Measurements from ENCODE around the gene DCANP1. TPM values are rescaled to one million over a fixed set of nuclear protein-coding genes. Genes with fewer than 3 reads are reported as not detected.

The DCANP1 gene
- total RNA-seq, 1 experiment from 2014 or later, result not detected

GRCh38 chr5:135449644-135450043, 2.5 kb upstream of the DCANP1 start:
- H3K9me3 ChIP-seq, result no peaks in the 10 kb centered on the region
- H3K4me3 Mint-ChIP-seq (ENCODE audit: unreplicated experiment), result no peak overlapping the region
- H3K27me3 Mint-ChIP-seq (ENCODE audit: insufficient read depth, unreplicated experiment), result peaks cover 5% of the 10 kb centered on the region
- POLR2A ChIA-PET, result no interaction called here
- no peaks in the 10 kb centered on the region for H3K9me3 Mint-ChIP-seq (ENCODE audit: unreplicated experiment)
- TF ChIP-seq, protein P1, sequence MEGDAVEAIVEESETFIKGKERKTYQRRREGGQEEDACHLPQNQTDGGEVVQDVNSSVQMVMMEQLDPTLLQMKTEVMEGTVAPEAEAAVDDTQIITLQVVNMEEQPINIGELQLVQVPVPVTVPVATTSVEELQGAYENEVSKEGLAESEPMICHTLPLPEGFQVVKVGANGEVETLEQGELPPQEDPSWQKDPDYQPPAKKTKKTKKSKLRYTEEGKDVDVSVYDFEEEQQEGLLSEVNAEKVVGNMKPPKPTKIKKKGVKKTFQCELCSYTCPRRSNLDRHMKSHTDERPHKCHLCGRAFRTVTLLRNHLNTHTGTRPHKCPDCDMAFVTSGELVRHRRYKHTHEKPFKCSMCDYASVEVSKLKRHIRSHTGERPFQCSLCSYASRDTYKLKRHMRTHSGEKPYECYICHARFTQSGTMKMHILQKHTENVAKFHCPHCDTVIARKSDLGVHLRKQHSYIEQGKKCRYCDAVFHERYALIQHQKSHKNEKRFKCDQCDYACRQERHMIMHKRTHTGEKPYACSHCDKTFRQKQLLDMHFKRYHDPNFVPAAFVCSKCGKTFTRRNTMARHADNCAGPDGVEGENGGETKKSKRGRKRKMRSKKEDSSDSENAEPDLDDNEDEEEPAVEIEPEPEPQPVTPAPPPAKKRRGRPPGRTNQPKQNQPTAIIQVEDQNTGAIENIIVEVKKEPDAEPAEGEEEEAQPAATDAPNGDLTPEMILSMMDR (IDR thresholded peaks at IDR 0.05; ENCODE audit: insufficient read depth in 1 of 2, low read depth in 1 of 2, low read length in 1 of 2, severe bottlenecking in 1 of 2, unreplicated experiment in 1 of 2), result no peak
- no TSS peak for BruUV-seq (replicated peaks)
- no peak overlapping the region for H3K27ac Mint-ChIP-seq (ENCODE audit: unreplicated experiment)
- no peaks in the 10 kb centered on the region for H3K36me3 Mint-ChIP-seq (ENCODE audit: insufficient read depth, unreplicated experiment)
- intact Hi-C loops (cut with micrococcal nuclease; ENCODE audit: unreplicated experiment), result no loop called here
- DNase-seq, result no peak
- no peaks in the 10 kb centered on the region for H3K36me3 ChIP-seq (ENCODE audit: control insufficient read depth, insufficient read depth, low read length)
- no peaks in the 10 kb centered on the region for H3K4me1 Mint-ChIP-seq (ENCODE audit: low read depth, unreplicated experiment)
- CTCF ChIA-PET, result interaction anchor here (1.9 kb wide), 1 partner anchor 13 kb away, joined by 13 read pairs; no protein-coding TSS in a partner anchor
- H3K27me3 ChIP-seq (replicated peaks; ENCODE audit: control insufficient read depth, insufficient read depth, low read length), result no peaks in the 10 kb centered on the region
- H3K4me3 ChIP-seq (ENCODE audit: low read depth, low read length), result no peak overlapping the region
- no peaks in the 10 kb centered on the region for H3K4me1 ChIP-seq

- H3K27ac Mint-ChIP-seq (ENCODE audit: unreplicated experiment), result no peak overlapping the region
- TF ChIP-seq, protein P1 (IDR thresholded peaks at IDR 0.05; ENCODE audit: insufficient read depth in 1 of 2, low read depth in 1 of 2, low read length in 1 of 2, severe bottlenecking in 1 of 2, unreplicated experiment in 1 of 2), result no peak
- no peaks in the 10 kb centered on the region for H3K9me3 ChIP-seq
- H3K27me3 Mint-ChIP-seq (ENCODE audit: insufficient read depth, unreplicated experiment), result peaks cover 2% of the 10 kb centered on the region
- H3K4me3 Mint-ChIP-seq (ENCODE audit: unreplicated experiment), result no peak overlapping the region
- CTCF ChIA-PET, result interaction anchor here (0.8 to 1.9 kb wide), 3 partner anchors 9 to 14 kb away, joined by 3 to 13 read pairs (median 9); no protein-coding TSS in a partner anchor
- no peaks in the 10 kb centered on the region for H3K36me3 Mint-ChIP-seq (ENCODE audit: insufficient read depth, unreplicated experiment)
- no peaks in the 10 kb centered on the region for H3K4me1 Mint-ChIP-seq (ENCODE audit: low read depth, unreplicated experiment)
- POLR2A ChIA-PET, result no interaction called here
- H3K4me1 ChIP-seq, result no peaks in the 10 kb centered on the region
- no TSS peak for BruUV-seq (replicated peaks)
- no peaks in the 10 kb centered on the region for H3K36me3 ChIP-seq (ENCODE audit: control insufficient read depth, insufficient read depth, low read length)
- no peak for DNase-seq
- intact Hi-C loops (cut with micrococcal nuclease; ENCODE audit: unreplicated experiment), result no loop called here
- H3K9me3 Mint-ChIP-seq (ENCODE audit: unreplicated experiment), result no peaks in the 10 kb centered on the region
- no peaks in the 10 kb centered on the region for H3K27me3 ChIP-seq (replicated peaks; ENCODE audit: control insufficient read depth, insufficient read depth, low read length)
- H3K4me3 ChIP-seq (ENCODE audit: low read depth, low read length), result no peak overlapping the region
Observed at GRCh38 chr5:135448791-135449507, 1.8 kb upstream of the DCANP1 start.

DNA sequence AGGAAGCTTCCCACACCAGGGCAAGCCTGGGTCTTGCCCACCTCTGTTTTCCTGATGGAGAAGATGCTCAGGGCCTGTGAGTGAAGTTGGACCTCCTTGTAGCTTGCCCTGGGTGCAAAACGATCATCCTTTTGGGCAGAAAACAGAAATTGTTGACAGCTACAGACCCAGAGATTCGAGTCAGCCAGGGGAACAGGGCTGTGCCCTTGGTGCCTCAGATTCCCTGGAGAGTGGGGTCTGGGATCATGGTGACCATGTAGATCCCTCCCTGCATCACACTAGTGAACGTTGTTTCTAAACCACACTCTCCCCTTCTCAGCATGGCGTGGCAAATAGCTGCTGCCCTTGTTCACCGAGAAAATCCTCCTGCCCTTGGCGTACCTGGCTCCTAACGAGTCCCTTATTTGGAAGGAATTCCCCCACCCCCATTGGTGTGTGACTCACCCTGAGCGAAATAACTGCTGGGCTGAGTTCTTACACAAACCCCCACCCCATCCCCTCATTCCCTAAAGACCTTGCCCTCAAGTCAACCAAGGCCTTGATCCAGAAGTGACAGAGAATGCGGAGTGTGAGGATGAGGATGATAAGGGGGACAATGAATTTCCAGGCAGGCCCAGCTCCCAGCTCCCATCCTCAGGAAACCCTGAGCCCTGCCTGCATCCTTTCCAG, 1.1 kb upstream of the DCANP1 start:
- CTCF ChIA-PET, result interaction anchor here (0.8 to 1.3 kb wide), 2 partner anchors 9 to 14 kb away, joined by 3 to 9 read pairs; no protein-coding TSS in a partner anchor
- BruUV-seq (replicated peaks), result no TSS peak
- TF ChIP-seq, protein P1 (IDR thresholded peaks at IDR 0.05; ENCODE audit: insufficient read depth in 1 of 2, low read depth in 1 of 2, low read length in 1 of 2, severe bottlenecking in 1 of 2, unreplicated experiment in 1 of 2), result no peak
- POLR2A ChIA-PET, result no interaction called here
- DNase-seq, result no peak
- Mint-ChIP-seq H3K9me3 (ENCODE audit: unreplicated experiment) (no peaks in the 10 kb centered on the region), H3K4me3 (ENCODE audit: unreplicated experiment) (no peak overlapping the region), H3K27ac (ENCODE audit: unreplicated experiment) (no peak overlapping the region), H3K4me1 (ENCODE audit: low read depth, unreplicated experiment) (no peaks in the 10 kb centered on the region), H3K36me3 (ENCODE audit: insufficient read depth, unreplicated experiment) (no peaks in the 10 kb centered on the region), H3K27me3 (ENCODE audit: insufficient read depth, unreplicated experiment) (no peaks in the 10 kb centered on the region)
- H3K9me3 ChIP-seq, result no peaks in the 10 kb centered on the region
- no peaks in the 10 kb centered on the region for H3K36me3 ChIP-seq (ENCODE audit: control insufficient read depth, insufficient read depth, low read length)
- no peaks in the 10 kb centered on the region for H3K4me1 ChIP-seq
- no peak overlapping the region for H3K4me3 ChIP-seq (ENCODE audit: low read depth, low read length)
- H3K27me3 ChIP-seq (replicated peaks; ENCODE audit: control insufficient read depth, insufficient read depth, low read length), result no peaks in the 10 kb centered on the region
- intact Hi-C loops (cut with micrococcal nuclease; ENCODE audit: unreplicated experiment), result no loop called here
